HG03354 (cell line): ENCODE measurements around the gene HSPB2.
"Not testable (repeated sequence)": the region's sequence is repeated elsewhere in the genome, so short reads cannot be mapped to it uniquely, and the experiment has no call there.

Experiments
- ATAC-seq: cut with Tn5 transposase; IDR thresholded peaks from one replicate; pipeline ENCODE4 v1.9.1; 2021; ENCODE audit warnings: mild to moderate bottlenecking; ENCODE audit not compliant: unreplicated experiment, poor library complexity, severe bottlenecking

Gene HSPB2, protein sequence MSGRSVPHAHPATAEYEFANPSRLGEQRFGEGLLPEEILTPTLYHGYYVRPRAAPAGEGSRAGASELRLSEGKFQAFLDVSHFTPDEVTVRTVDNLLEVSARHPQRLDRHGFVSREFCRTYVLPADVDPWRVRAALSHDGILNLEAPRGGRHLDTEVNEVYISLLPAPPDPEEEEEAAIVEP

DNA sequence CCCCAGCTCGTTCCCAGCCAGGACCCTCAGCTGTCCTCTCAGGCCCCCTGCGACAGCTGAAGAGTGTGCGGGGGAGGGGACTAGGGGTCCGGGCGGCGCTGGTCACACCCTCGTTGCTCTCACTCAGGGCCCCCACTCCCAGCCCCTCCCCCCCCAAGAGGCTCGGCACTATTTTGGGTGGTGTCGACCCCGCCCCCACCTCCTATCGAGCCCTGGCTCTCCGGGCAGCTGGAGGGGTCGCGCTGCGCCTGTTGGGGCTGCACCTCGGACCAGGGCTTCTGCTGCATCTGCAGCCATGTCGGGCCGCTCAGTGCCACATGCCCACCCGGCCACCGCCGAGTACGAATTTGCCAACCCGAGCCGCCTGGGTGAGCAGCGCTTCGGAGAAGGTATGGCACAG is at the start of gene HSPB2:
TSS of gene HSPB2 (plus strand) at position 200 of the 400 bp plus-strand sequence. CDS start at position 296, 96 bp downstream.
- no peak for ATAC-seq

DNA sequence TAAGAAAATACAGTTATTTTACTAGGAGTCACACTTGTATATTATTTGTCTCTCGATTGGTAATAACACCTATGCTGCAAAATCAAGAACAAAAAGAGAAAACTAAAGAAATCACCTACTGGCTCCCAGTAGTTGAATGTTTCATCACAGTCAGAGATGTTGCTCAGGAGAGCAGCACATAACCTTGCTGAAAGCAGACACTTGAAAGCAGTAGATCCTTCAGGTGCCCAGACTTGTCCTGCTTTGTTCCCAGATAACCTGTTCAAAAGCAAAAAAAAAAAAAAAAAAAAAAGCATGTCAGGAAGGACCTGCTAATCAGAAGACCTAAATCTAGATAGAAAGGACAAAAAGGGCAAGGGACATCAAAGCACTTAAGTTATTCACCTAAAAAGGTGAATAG is 42.4 kb upstream of the HSPB2 start:
- ATAC-seq, result no peak

DNA sequence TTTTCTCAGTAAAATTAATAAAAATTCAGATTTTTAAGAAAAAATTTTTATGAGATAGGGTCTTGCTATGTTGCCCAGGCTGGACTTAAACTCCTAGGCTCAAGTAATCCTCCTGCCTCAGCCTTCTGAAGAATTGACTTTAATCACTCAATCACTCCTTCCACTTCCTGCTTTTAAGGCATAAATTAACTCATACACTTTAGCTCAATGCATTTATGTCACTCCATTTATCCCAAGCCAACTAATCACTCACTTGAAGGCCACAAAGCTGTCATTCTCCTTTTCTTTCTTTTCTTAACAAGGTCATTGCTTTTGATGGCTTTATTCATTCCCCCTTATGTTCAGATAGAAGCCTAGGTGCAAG is 42.0 kb upstream of the HSPB2 start:
- ATAC-seq, result peak; percentile 13

DNA sequence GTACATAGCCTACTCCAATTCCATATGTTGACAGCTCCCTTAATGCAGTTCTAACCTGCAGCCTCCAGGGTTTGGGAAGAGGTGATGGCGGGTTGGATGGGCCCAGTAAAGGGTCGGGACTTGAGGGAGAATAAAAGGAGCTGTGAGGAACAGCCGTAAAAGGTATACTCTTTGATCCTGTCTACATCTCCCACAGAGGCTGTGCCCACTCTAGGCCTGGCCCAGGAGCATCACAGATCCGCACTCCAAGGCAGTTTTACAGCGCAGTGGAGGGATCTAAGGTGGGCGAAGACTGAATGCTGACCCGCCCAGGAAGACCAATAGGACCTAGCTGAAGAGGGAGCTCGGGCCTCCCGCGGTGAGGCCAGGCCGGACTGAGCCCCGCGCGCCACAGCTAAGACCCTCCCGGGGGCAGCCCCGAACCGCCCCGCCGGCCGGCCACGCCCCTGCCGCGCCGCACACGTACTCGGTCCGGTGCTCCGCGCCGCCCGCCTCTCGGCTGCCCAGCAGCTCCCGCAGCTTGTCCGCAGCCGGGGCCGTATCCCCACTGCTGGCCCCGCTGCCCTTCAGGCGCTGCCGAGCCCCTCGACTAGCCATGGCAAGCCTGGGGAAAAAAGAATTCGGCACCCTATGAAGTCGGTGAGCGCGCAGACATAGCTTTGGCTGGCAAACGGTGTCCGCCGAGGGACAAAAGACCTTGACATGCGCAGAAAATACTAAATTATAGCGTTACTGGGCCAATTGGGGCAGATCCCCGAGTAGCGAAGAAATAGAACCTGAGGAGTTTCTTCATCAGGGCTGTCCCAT is 41.4 kb upstream of the HSPB2 start, which contains the start of gene ALG9:
TSS of gene ALG9 (minus strand) at position 696 of the 807 bp plus-strand sequence. CDS start at position 597, 99 bp downstream.
- peak; percentile 90 for ATAC-seq

DNA sequence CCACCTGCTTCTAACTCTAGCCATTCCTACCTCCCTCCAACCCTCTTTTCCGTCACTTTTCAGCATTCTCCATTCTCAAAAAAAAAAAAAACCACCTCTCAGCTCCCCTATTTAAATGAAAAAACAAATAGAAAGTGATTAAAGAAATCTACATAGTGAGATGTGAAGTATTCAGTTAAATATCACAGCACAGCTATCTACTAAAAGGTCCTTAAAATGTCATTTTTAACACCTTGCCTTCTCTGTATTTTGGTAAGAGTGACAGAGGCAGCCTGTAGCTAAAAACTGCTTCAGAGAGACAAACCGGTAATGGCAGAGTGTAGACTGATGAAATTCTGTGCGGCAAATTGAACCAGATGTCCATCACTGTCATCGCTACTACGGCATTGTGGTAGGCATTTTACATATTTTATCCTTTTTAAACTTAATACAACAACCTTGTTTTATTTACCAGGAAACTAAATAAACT is 40.8 kb upstream of the HSPB2 start:
- ATAC-seq, result no peak

DNA sequence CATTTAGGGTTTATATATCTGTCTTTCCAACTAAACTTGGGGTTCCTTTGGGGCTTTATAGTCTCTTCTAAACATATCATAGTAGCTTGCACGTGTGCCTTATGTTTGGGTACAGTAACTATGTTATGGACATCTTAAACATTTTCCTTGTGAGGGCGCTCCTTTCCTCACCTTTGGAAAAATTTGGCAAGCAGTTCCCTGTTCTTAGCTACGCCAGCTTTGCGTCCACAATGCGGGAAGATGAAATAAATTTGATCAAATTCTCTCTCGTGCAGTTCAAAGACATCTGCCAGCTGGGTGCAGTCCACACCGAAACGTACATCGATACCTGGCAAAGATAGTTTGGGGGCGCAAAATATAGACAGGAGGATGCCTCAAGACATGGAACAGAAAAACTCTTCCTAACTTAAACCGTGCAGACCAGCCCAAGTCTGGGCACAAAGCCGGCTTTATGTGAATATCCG is 34.1 kb upstream of the HSPB2 start:
- ATAC-seq, result peak; percentile 21

DNA sequence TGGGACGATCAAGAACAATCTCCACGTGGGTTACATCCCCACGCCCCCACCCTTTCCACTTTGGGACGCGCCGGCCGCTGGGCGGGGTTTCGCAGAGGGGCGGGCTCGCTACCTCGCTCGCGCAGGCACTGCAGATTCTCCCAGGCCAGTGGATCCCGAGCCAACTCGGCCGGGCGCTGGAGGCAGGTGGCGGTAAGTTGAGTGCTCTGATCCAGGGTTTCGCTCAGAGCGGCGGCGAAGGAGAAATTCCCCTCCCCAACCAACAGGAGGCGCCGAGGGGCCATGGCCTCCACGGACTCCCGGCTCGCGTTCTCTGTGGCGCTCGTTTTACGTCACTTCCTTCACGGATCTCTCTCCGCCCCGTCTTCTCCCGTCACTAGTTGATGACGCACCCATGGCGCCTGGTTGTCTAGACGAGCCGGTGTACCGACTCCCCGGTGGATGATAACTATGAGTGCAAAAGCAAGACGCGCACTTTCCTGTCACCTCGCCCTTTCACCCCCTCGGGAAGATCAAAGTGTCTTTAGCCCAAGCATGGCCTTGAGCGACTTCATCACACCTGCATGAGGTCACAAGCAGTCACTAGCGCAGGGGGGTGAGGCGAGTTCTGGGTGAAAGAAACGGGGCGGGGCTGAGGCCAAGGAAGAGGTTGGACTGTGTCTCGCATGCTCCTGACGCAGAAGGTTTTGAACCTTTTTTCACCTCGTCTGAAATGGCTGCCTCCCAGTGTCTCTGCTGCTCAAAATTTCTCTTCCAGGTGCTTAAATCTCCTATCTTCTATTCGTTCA is 33.5 kb upstream of the HSPB2 start, which contains the start of the genes CFAP68 and FDXACB1:
TSS of gene CFAP68 (plus strand) at position 693 of the 788 bp plus-strand sequence. CDS start at position 713, 20 bp downstream.
TSS of gene FDXACB1 (minus strand) at position 317 of the 788 bp plus-strand sequence. CDS start at position 284, 33 bp downstream.
- ATAC-seq, result peak; percentile 91

DNA sequence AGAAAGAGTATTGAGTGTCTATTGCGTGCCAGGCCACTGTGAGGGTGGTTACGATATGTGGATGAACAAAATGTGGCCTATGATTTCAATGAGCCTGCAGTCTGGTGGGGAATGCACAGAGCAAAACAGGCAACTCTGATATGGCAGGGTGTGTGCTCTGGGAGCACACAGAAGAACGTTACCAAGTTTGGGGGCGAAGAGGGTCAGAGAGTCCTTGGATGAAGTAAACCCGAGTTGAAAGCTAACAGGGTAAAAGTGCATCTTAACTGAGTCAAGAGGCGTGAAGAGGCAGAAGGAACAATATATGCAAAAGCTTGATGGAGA is 32.9 kb upstream of the HSPB2 start:
- ATAC-seq, result no peak

DNA sequence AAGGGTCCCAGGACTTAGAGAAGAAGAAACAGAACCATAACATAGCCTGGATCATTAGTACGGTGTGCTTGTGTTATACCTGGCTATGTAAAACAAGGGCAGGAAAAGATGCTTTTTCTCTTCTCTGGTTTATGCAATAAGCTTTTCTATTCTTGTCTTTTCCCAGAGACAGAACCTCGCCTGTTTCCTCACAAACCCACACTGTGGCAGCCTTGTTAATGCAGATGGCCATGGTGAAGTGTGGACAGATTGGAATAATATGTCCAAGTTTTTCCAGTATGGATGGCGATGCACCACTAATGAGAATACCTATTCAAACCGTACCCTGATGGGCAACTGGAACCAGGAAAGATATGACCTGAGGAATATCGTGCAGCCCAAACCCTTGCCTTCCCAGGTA is 30.3 kb upstream of the HSPB2 start:
- no peak for ATAC-seq

DNA sequence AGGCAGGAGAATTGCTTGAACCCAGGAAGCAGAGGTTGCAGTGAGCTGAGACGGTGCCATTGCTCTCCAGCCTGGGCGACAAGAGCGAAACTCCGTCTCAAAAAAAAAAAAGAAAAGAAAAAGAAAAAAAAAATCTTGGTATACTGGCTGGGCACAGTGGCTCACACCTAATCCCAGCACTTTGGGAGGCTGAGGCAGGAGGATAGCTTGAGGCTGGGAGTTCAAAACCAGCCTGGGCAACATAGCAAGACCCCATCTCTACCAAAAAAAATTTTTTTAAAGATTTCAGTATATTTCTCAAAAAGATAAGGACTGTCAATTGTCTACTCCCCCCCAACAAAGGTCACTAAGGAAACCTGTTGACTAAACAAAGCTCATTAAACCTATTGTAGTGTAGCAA is 27.5 kb upstream of the HSPB2 start:
- ATAC-seq, result not testable (repeated sequence)

DNA sequence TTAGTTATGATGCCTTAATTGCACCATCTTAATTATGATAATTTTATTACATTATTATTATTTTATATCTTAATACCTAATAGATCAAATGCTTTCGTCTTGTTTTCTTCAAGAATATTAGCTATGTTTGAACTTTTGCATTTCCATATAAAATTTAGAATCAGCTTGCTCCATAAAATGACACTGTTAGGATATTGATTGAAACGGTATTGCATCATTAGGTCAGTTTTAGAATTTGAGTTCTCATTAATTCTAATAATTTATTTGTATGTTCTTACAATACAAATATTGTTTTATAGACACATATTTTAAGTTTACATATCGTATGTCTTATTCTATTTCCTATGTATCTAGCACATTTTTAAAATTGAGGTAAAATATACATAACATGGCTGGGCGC is 26.5 kb upstream of the HSPB2 start:
- ATAC-seq, result no peak

DNA sequence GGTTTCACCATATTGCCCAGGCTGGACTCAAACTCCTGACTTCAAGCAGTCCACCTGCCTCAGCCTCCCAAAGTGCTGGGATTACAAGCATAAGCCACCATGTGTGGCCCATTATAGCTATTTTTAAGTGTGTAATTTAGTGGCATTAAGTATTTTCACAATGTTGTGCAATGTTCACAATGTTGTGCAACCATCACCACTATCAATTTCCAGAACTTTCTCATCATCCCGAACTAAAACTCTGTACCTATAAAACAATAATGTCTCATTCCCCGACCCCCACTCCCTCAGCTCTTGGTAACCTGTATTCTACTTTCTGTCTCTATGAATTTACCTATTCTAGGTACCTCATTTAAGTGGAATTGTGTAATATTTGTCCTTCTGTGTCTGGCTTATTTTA is 25.7 kb upstream of the HSPB2 start:
- no peak for ATAC-seq

DNA sequence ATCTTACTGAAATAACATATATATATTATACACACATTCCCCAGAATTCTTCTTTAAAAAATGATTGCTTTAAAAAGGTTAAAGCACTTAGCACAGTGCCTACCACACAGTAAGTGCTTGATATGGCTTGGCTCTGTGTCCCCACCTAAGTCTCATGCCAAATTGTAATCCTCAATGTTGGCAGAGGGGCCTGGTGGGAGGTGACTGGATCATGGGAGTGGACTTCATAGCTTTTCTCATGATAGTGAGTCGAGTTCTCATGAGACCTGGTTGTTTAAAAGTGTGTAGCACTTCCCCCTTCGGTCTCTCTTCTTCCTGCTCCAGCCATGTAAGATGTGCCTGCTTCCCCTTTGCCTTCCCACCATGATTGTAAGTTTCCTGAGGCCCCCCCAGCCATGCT is 7.1 kb upstream of the HSPB2 start:
- no peak for ATAC-seq

DNA sequence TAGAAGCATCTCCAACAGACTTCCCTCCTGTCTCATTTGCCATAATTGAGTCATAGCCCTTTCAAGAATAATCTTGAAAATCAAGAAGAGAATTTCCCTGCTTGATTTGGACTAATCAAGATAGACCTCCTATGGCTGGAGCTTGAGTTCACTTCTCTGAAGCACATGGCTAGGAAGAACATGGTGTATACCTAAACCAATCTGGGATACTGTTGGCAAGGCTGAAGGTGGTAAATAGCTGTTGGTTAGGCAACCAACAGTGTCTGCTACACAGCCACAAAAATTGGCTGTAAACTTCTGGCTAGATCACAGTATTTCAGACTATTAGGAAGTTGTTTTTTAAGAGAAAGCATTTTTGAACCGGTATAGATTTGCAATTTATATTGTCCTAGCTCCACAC is 5.9 kb upstream of the HSPB2 start:
- no peak for ATAC-seq

DNA sequence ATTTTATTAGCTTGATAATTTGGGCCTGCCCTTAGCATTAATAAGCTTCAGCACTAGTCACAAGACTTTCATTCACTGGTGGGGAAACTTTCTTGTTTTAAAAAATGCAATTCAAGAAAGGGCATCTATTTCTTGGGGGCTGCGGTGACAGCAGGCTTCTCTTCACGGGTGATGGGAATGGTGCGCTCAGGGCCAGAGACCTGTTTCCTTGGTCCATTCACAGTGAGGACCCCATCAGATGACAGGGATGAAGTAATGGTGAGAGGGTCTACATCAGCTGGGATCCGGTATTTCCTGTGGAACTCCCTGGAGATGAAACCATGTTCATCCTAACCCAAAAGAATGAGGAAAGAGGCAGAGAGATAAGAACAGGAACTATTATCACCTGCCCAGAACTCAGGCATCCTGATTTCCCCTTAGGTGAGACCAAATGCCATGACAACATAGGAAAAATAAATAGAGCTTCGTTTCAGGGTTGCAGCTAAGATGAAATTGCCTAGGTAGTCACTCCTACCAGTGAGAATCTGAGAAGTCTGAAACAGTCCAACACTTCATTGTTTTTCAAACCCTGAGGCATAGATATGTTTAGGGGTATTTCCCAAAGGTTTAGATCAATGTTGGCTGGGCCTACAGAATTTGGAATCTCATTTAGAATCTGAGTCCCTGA is 3.8 kb upstream of the HSPB2 start:
- no peak for ATAC-seq

DNA sequence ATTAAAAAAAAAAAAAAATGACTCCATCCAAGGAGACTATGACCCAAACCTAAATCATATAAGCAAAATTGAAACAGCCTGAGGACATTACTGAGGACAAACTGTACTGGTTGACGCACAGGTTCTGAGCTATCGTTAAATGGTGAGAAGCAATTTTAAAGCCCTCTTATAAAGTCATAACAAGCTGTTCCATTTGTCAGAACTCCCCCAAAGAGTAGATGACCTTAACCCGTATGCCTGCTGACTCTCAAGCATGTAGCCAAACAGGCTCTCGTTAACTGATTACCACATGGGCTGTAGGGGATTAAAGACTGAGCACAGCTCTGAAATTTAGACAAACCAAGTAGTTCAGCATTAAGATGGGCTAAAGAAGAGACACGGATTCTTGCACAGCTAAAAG is 3.2 kb upstream of the HSPB2 start:
- ATAC-seq, result no peak

DNA sequence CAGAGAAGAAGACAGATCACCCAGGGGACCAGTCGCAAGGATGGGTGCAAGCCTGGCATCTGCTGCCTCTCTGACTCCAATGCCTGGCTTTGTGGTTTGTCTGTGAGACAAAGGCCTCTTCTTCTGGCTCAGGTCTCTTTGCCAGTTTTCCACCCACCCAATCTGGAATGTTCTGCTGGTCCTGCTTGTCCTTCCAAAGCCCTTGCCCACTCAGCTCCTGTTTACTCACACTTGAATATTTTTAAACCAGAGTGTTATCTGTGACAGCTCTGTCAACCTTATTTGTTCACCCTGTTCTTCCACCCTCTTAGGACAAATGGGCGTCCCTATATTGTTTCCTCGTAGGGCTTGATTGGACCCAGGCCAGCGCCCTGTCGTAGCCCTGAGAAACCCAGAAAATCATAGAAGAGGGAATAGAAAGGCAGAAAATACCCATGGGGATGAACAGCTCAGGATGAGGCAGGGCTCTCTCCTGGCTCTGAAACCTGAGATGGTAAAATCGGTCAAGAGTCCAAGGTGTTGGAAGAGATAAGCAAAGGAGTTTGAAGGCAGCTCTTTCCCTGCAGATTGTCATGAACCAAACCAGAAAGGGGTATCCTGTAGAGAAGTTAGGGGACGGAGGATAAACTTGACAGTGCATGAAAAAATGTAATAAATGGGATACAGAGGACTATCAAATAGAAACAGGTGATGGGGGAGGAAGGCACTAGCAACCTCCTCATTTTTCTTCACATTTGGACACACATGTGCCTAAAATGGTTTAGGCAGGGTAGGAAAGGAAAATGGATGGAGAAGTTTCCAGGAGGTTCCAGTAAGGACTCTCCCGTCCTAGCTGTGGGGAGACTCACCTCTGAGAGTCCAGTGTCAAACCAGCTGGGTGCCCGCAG is 1.6 kb upstream of the HSPB2 start:
- ATAC-seq, result no peak

DNA sequence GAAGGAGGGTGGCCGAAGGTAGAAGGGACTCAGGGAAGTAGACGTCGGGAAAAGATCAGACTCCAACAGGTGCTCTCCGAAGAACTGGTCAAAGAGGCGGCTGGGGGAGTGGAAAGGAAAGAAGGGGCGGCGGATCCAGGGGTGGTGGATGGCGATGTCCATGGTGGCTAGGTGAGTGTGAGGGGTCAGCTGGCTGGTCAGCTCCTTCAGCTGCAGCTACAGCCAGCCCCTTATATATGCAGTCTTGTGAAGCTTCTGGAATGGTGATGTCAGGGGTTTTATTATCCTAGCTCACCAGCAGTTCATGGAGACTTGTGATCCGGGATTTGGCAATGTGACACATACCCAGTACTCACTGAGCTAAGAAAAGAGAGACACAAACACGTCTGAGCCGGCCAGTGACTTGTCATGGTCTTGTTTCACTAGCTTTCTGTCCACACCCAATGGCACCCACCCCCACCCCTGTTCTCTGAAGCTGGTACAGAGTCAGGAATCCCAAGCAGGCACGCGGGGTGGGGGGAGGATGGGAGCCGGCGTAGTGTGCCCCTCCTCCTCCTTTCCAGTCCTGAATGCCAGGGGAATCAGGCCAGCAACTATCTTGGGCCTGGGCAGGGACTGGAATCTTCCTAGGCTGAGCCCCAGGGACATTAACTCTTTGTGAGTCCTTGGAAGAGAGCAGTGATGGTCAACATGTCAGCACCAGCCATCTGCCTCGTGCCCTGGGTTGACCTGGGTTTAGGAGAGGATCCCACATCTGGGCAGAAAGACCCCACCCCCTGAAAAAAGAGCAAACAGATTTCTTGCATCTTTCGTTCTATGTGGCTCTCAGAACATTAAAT is 752 bp upstream of the HSPB2 start, which contains the start of gene CRYAB:
TSS of gene CRYAB (minus strand) at position 208 of the 839 bp plus-strand sequence. CDS start at position 162, 46 bp downstream.
- ATAC-seq, result no peak
